ENCODE data around the gene MBD2.
"Not testable (repeated sequence)": the region's sequence is repeated elsewhere in the genome, so short reads cannot be mapped to it uniquely, and the experiment has no call there.

The MBD2 gene

DNA sequence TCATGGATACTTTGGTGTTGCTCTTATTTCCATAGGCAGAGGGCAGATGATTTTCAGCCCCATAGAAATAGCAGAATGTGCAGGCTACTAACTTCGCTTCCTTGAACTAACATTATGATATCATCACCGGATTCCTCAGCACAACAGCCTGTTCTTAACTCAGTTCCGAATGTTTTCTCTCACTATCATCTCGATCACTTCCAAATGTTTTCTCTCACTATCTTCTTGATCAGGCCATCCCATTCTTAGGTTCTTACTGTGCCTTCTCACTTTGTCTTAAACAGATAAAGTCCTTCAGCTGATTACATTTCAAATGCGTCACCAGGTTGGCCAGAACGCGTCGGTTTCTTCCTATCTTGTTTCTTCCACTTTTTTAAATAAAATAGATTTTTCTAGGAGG is 11.4 kb upstream of the MBD2 start:
- no peak for DNase-seq

DNA sequence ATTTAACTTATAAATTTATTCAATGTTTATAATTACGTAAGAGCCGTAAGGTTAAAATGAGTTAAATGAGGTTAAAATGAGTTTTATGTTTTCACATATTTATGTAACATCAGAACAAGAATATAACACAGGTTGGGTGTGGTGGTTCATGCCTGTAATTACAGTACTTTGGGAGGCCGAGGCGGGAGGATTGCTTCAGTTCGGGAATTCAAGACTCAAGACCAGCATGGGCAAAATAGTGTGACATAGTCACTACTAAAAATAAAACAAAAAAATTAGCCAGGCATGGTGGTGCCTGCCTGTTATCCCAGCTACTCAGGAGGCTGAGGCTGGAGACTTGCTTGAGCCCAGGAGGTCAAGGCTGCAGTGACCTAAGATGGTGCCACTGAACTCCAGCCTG is 9.3 kb upstream of the MBD2 start:
- no peak for DNase-seq

DNA sequence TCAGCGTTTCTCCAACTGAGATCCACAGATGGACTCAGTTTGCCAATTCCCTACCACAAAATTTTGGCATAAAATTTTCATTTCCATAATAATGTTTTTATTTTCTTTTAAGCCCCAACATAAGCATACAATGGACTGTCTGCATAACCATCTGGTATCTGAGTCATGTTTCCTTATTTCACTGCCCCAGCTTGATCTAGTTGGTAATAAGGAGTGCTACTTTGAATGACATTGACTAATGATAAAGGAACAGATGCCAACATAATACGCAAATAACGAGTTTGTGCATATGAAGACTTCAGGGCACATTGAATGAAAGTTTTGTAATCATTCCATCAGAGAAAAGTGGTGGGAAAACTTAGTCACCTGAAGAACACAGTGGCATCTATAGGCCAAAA is 8.8 kb upstream of the MBD2 start:
- DNase-seq: no peak

DNA sequence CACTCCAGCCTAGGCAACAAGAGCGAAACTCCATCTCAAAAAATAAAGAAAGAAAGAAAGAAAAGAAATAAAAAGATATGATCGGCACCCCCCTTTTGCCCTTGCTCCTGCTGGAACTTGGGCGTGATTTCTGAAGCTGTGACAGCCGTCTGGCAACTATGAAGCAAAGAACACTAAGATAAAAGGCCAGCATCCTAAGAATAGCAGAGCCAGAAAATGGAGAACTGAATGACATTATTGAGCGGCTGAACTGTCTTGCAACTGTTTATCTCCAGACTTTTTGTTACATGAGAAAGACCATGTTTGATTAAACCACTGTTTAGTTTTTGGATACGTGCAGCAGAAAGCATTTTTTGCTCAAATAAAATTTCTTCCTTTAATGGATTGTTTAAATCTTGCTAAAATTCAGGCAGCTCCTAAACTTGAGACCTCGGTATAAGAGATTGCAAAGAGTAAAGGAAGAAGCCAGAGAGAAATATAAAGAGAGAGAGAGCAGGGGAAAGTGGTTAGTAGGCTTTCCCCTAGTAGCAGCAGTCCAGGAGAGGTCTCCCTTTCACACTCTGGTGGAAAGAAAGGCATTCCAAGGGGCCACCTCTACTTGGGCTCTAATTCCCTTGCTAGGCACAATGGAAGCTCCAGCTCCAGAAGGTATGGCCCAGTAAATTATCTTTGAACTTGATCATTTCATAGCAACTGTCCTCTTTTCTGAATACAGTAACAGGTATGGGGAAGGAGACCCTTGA is 8.2 kb upstream of the MBD2 start:
- DNase-seq: no peak

DNA sequence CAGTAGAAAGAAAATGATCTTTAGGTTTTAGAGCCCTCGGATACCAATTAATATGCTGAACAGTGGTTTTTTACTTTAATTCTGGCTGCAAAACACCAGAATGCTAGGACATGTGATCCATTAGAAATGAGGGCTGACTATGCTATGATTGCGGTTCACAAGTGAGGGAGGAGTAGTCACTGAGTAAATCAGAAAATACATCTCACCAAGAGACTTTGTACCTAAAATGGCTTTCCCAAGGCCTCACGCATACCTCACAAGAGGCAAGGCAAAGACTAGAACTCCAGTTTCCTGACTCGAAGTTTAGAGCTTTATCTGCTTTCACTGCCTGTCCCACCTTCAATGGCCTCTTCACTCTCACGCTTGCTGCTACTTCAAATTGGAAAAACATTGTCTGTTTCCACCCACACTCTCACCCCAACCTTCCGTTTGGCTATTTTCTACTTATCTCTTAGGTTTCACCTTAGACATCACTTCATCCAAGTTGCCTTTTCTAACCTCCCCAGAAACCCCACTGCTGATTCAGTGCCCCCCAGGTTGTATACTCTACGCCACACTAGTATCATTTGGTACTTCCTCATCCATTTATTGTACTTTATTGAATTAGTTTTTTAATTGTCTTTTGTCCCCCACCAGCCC is 5.1 kb upstream of the MBD2 start:
- peak; percentile 42 for DNase-seq

DNA sequence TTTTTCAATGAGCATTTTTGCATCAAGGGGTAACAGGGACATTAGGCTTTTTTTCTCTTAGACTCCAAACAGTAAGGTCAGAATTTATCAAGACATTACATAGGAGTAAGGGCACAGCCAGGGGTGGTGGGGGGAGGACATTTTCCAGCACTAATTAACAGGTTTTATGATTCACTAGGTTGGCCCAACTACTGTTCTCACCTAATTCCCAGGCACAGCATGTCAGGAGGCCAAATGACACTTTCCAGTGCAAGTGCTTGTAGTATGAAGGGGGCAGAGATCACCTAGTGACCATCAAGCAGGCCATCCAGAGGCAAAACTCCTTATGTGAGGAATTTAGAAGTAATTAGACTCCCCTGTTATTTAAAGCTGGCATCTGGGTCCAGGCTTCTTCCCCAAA is 3.9 kb upstream of the MBD2 start:
- no peak for DNase-seq

DNA sequence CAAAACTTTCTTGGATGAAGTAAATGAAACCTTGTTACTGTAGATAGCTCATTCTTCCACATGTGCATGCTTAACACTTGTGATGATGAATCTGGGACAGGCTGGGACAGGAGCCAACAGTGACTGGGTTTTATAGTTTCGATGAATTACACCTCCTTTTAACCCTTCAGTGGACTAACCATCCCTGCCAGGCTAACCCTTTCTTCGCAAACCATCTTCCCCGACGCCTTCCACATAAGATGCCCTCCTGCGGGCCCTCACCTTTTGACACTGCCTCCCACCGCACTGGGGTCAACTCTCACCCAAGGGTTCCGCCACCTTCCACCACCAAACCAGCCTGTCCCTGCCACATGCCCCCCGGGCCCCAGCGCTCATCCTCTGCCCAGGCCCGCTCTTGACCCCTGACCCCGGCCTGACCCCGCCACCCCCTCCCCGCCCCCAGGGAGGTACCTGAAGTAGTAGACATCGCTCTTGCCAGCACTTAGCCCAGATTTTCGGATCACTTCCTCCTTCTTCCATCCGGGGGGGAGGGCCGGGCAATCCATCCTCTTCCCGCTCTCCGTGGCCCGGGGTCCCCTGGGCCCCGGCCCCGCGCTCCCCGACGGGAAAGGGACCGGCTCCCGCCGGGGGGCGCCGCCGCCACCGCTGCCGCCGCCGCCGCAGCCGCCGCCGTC is 764 bp downstream of the MBD2 start:
- peak; percentile 69 for DNase-seq

DNA sequence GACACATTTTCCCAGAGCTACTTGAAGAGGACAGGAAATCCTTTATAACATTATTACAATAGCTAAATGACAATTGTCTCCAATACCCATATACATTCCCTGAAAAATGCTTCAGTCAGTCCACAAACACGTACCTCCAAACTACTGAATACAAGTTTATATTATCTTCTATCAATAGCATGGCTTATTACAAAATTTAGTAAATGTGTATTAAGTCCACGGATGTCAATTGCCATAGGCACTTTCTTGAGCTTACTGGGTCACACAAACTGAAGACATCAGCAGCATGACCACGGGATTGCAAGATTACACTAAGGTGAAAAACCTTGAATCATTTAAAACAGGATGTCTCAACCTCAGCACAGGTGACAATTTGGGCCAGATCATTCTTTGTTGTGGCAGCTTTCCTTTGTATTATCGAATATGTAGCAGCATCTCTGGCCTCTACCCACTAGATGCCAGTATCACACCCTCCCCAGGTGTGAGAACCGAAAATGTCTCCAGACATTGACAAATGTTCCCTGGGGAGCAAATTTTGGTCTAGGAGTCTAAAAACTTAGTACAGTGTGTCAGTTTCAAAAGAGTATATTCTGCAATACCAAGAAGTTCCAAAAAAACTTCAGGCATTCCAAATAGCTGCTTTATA is 1.4 kb downstream of the MBD2 start:
- peak; percentile 42 for DNase-seq

DNA sequence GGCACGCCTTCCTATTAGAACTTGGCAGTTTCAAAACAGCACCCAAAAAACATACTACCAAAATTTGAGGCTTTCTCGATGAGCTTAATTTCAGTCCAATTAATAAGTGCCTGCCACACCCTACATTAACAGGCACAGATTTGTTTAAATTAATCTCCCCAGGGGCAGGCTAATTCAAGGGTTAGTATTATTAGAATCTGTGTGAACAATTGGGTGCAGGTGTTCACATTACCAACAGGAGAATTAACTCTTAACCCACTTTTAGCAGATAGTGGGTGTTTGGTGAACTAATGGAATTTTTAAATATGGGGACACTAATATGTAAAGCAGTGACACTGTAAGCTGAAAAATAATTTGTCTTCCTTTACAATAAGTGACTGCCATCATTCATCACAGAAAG is 4.1 kb downstream of the MBD2 start:
- no peak for DNase-seq

DNA sequence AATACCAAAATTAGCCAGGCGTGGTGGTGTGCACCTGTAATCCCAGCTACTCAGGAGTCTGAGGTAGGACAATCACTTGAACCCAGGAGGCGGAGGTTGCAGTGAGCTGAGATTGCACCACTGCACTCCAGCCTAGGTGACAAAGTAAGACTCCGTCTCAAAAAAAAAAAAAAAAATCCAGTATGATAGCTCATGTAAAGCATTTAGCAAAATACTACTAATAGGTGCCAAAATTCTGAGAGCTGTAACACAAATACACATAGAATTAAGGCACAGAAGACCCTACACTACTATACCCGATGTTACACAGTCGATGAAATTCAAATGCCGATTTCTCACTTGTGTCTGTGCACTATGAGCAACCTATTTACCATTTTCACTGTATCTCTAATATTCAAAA is 5.7 kb downstream of the MBD2 start:
- not testable (repeated sequence) for DNase-seq

DNA sequence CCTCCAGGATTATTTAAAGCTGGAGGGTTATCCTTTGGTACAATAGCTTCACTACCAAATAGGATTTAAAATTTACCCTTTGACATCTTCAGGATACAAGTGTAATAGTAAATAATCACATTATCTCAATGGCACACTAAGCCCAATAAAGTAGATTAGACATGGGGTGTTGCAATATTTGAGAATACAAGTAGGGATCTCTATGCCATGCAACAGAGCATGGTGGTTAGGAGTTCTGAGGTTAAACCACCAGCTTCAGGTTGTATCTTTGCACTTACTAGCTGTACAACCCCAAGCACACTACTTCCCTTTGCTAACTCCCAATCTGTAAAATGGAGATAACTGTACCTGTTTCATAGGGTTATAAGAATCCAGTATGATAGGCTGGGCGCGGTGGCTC is 6.2 kb downstream of the MBD2 start:
- DNase-seq: no peak

DNA sequence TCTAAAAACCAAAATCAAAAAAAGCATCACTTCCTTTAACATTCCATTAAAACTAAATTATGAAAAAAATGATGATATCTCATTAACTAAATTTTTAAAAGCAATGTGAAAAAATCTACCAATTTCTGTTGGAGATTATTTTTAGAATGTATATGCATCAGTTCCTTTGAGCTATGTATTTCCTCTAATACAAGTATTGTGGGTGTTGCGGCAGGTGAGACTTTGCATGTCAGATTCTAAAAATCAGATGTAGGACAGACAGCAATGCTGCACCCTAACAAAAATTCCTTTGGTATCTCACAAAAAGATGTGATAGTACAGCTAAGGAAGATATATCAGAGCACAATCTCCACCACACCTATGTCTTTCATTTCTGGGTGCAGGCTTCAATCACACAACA is 6.8 kb downstream of the MBD2 start:
- DNase-seq: no peak

DNA sequence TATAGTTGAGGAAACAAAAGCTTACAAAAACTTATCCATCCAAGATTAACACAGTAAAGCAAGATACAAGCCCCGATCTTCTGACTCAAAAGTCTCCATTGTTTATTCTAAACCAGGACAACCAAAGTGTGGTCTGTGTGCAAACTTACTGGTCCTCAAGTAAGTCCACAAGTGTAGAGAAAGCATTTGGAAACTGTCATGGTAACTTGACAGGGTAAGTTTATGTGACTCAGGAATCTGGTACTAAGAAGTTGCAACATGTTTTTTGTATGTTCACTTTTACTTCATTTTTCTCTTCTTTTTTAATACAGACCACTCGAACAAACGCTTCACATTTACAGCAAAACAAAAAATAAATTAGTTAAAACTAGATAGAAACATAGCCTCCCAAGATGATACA is 9.4 kb downstream of the MBD2 start:
- no peak for DNase-seq

DNA sequence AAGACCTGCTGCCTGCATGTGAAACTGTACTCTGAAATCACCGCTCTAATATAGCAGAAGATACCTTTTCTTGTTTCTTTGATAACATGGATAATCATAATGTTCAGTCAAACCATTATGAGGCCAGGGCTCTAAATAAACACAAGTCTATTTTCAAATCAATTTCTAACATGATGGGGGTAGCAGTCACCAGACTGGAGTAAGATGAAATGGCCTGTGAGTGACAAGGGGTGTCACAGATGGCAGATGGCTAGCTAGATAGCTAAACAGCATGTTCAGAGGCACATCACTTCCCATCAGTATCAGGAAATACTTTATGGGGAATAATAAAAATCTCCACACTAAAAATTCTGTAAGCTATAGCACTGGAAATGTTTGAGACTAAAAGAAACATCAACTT is 14.0 kb downstream of the MBD2 start:
- DNase-seq: no peak

DNA sequence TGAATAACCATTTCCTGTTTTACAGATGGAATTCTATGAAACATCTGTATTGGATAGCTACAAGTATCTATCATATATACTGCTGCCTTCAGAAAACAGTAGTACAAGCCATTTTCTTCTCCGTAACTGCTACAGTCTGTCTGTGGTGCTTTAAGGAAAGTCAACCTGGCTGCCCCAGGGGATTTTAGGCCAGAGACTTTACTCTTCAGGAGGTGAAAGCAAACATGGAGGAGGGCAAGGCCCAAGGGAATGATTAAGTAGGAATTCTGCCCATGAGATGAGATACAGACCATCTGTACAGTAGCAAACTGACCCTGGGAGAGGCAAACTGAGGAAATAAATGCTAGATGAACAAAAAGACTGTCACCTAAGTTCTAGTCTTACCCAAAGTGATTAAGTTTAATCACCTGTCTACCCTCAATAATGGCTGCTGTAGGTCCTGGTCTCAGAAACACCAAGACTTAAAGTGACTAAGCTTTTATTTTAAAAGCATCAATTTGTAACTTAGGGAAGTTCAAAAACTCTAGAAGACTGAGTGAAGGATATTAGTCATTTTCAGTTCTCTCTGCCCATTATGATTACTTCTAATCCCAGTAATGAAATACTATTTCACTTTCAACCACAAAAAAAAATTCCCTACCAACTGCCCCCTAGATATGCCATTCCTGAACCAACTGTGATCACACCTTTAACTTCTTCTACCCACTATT is 14.8 kb downstream of the MBD2 start:
- DNase-seq: no peak

DNA sequence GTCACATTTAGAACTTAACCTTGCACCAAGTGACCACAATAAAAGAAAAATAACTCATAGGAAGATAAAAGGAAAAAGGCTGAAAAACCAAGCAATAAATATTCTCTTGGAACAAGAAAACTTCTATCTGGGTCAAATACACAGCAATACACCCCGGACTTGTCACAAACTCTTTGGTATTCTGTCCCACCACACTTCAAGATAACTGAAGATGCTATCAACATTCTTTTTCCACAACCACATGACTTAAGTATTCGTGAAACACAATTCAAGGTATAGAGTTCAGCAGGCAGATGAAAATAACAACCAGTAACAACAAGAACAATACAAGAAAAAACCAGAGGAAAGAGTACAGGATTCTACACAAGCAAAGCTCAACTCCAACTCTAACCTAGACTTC is 18.0 kb downstream of the MBD2 start:
- DNase-seq: no peak

DNA sequence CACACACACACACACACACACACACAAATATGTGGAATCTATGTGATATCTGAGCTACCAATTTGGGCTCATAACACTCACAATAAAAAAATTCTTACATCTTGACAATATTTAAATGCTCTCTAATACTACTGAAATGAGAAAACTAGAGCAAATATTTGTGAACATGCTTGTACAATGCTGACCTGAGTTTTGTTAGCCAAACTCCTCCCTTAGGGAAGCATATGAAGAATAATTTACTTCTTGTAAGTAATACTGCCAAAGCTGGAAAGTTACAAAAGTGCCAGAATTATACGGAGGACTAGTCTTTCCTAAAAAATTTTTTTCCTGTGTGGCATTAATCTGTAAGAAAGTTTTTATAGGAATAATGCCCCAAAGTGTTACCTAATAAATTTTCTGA is 18.5 kb downstream of the MBD2 start:
- DNase-seq: no peak

DNA sequence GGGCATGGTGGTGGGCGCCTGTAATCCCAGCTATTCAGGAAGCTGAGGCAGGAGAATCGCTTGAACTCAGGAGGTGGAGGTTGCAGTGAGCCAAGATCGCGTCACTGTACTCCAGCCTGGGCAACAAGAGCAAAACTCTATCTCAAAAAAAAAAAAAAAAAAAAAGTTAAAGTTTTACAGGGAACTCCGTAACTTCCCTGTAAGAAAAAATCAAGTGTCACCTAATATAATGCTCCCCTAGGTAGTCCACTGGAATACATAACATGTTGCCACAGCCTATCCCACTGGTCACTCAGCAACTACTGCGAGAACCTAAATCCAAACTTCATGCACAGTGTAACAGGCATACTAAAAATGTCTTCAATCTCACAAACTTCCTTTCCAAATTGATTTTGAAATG is 19.0 kb downstream of the MBD2 start:
- DNase-seq: not testable (repeated sequence)

DNA sequence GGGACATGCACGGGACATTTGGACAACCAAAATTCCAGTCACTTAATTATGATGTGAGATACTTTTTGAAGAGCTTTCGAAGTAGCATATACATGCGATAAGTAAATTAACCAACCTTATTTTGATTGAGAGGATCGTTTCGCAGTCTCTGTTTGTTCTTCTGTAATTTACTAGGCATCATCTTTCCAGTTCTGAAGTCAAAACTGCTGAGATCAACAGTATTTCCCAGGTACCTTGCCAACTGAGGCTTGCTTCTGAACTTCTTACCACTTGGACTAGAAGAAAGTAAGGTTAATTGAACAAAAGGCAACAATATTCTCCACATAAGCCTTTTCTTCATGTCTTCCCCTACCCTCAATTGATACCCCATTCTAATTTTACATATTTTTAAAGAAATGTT is 19.6 kb downstream of the MBD2 start:
- no peak for DNase-seq

DNA sequence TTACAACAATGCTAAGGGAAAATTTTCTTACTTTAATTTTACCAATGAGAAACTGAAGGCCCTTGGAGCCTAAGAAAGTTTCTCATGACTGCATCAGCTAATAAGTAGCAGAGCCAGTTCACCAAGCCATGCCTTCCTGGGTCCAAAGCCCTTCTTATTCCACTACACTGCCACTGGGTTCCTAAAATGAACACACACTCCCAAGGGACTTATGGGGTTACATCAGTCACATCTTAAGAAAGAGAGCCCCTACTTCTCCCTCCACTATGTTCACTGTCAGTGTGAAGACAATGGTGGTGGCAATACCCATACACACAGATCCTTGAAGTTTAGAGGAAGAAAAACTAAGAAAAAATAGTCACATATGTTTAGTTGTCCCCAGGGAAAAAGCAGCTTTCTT is 20.6 kb downstream of the MBD2 start:
- DNase-seq: no peak

DNA sequence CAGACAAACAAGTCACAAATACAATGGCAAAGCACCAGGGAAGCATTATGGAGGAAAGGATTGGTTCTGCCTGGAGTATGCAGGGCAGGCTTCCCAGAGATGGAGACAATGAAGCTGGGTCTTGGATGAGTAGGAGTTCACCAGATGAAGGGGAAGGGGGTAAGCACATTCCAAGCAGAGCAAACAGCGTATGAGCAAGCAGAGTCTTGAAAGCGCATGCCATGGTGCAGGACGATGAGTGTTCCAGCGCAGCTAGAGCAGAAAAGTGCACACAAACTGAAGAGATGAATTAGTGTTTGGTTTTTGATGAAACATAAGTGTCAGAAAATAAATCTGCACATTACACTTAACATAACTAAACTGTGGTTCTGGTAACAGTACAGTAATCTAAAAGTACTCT is 21.6 kb downstream of the MBD2 start:
- no peak for DNase-seq

DNA sequence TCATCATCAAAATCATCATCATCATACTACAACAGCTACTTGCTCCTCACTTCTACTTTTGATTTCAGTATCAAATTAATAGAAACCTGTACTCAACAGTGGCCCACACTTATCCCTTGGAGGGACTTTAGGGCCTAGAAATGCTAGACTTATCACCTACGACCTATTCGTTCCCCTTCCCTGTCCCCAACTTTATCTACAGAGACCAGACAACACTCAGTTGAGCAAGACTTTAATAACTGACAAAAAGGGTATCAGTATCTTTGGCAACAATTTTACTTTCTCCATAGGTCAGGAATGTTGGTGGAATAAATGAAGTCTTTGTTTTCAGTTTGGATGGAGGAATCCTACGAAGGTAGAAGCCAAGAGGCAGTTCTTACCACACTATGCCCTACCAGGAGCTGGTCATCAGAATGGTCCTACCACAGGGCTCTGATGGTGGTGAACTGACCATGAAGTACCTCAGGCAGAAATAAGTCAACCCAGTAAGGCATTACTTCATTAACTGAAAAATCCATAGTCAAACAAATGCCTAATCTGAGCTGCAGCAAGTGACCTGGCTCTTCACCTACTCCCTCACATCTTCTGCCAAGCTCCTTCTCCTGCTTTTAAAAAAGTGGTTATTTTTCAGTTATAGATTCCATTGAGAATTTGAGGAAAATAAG is 26.6 kb downstream of the MBD2 start:
- no peak for DNase-seq

DNA sequence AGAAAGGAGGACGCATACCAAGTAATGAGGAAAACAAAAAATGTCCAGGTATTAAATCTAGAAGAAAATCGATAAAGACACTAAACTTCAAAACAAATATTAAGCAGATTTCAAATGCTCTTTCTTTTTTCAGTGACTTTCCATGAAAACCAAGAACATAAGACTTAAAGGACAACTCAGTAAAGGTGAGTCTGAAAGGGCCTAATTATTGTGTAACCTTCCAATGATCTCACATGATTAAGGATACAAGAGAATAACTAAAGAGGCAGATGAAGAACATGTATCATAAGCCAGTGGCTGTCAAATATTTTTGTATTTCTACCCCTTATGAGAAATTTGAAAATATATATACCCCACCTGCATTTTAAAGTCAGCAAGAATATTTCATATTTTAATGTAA is 30.7 kb downstream of the MBD2 start:
- no peak for DNase-seq

Data from stimulated activated CD4-positive, alpha-beta T cell treated with anti-CD3 and anti-CD28 coated beads, Interleukin-15, amount 100 ng/mL, for 24 hours (primary cell).